Right atrium auricular region (tissue), 2 donors: ENCODE data around the gene AACS. TPM values are rescaled to one million over a fixed set of nuclear protein-coding genes. Genes with fewer than 3 reads are reported as not detected.
"Not testable (repeated sequence)": the region's sequence is repeated elsewhere in the genome, so short reads cannot be mapped to it uniquely, and the experiment has no call there.

Experiments
- DNase-seq: peaks from one replicate; pipeline ENCODE4 v3.0.0-alpha.2; 2019; ENCODE audit warnings: low spot score
- H3K27ac ChIP-seq, 2 donors: fragments of 200-600 bp; sonication (generic); 1 replicate in 1 of 2; 2 replicates in 1 of 2; pipeline ENCODE4 v1.5.1; 2016 to 2019
- H3K27me3 ChIP-seq, 2 donors: fragments of 200-600 bp; sonication (generic); one replicate each; pipeline versions ENCODE4 v1.5.1 to v1.6.0; 2017 to 2019
- H3K36me3 ChIP-seq: fragments of 200-600 bp; sonication (generic); one replicate; pipeline ENCODE4 v1.5.1; 2016
- H3K4me1 ChIP-seq, 2 donors: fragments of 200-600 bp; sonication (generic); one replicate each; pipeline versions ENCODE4 v1.5.1 to v1.6.0; 2017 to 2019
- H3K4me3 ChIP-seq, 2 donors: fragments of 200-600 bp; sonication (generic); 1 replicate in 1 of 2; 2 replicates in 1 of 2; pipeline ENCODE4 v1.5.1; 2017 to 2019; ENCODE audit warnings: mild to moderate bottlenecking in 1 of 2, moderate library complexity in 1 of 2
- H3K9me3 ChIP-seq, 2 donors: fragments of 200-600 bp; sonication (generic); one replicate each; pipeline ENCODE4 v1.5.1; 2019
- total RNA-seq, 2 donors: library from RNA; depleted of rRNA; stranded (reverse); fragments of >200 nt; gene quantifications; one replicate each; pipeline ENCODE4 v1.1.0, GENCODE V29; 2016
- TF ChIP-seq, protein P1 (sequence below), 2 donors: fragments of 200-600 bp; sonication (generic); IDR thresholded peaks; one replicate each; pipeline ENCODE4 v1.5.1; 2019; ENCODE audit warnings: antibody characterized with exemption in 2 of 2

Gene AACS
- total RNA-seq, 2 donors from 2014 or later: 7.4 to 11.7 TPM

DNA sequence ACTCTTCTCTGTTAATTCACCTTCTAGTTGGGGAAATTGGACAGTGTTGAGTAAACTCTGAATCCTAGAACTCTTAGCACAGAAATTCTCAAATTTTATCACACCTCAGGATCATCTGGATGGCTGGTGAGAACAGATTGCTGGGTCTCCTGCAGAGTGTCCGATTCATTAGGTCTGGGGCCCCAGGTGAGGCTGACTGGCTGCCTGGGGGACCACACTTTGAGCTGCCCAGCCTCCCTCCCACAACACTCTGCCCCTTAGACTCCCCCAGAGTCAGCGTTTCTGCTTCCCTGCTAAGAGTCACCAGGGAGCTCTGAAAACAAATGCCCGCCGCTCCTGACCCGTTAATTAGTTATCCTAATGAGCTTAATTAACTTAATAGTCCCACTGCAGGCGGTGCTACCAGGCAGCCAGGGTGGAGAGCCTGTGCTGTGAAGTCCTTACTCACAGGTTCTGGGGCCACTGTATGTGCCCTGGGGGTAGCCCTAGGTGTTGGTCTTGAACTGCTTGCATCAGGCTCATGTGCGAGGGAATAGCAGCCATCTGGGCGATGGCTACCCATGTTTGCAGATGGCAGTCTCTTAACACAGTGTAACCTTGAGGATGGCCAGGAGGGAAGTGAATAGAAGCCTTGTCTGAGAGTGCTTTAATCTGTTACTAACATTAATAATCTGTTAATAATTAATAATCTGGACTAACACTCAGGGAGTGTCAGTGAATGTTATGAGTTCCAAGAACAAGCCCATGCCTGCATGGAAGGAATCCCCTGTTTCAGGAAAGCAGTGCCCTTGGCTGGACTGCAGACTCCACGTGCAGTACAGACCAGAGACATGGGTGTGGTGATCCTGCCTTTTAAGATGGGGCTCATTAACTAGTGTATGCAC is 35.6 kb downstream of the AACS start:
- Histone ChIP-seq H3K9me3 (no peaks in the 10 kb centered on the region), H3K27ac (no peak overlapping the region), H3K4me1 (no peaks in the 10 kb centered on the region), H3K4me3 (no peak overlapping the region), H3K27me3 (no peaks in the 10 kb centered on the region), H3K36me3 (peaks cover 21% of the 10 kb centered on the region)
- no peak for DNase-seq
- TF ChIP-seq, protein P1, sequence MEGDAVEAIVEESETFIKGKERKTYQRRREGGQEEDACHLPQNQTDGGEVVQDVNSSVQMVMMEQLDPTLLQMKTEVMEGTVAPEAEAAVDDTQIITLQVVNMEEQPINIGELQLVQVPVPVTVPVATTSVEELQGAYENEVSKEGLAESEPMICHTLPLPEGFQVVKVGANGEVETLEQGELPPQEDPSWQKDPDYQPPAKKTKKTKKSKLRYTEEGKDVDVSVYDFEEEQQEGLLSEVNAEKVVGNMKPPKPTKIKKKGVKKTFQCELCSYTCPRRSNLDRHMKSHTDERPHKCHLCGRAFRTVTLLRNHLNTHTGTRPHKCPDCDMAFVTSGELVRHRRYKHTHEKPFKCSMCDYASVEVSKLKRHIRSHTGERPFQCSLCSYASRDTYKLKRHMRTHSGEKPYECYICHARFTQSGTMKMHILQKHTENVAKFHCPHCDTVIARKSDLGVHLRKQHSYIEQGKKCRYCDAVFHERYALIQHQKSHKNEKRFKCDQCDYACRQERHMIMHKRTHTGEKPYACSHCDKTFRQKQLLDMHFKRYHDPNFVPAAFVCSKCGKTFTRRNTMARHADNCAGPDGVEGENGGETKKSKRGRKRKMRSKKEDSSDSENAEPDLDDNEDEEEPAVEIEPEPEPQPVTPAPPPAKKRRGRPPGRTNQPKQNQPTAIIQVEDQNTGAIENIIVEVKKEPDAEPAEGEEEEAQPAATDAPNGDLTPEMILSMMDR (IDR thresholded peaks at IDR 0.05): no peak

DNA sequence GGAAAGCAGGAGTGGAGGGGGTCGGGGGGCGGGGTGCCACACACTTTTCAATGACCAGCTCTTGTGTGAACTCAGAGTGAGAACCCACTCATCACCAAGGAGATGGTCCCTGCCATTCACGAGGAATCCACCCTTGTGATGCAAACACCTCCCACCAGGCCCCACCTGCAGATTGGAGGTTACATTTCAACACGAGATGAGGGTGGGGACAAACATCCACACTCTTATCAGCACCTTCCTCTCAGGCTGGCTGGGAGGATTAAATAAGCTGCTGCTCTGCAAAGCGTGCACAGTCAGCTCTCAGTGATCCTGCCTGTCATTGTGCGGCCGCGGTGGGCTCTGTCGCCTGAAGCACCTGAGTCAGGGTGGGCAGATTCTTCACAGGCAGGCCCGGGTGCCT is 39.7 kb downstream of the AACS start:
- H3K9me3 ChIP-seq: no peaks in the 10 kb centered on the region
- no peaks in the 10 kb centered on the region for H3K27me3 ChIP-seq
- H3K27ac ChIP-seq: no peak overlapping the region
- no peaks in the 10 kb centered on the region for H3K4me1 ChIP-seq
- no peak overlapping the region for H3K4me3 ChIP-seq
- H3K36me3 ChIP-seq: peaks cover 39% of the 10 kb centered on the region
- TF ChIP-seq, protein P1 (IDR thresholded peaks at IDR 0.05): no peak
- no peak for DNase-seq

DNA sequence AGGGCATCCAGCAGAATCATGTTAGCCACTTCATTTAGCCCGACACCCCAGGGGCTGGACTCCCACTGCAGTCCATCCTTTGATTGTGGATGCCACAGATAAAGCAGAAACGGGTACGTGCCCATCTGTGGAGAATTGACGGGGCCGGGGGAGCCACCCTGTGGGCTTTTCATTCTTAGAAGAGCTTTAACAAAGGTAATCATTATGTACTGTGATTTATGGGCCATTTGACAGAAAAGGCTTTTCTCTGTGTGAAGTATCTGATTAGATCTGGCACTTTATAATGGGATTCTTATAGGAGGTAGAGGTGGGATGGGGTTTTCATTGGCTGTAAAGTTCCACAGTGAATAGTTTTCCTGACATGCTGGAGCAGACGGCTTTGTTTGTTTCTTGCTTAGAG is 40.4 kb downstream of the AACS start:
- Histone ChIP-seq H3K36me3 (peaks cover 39% of the 10 kb centered on the region), H3K9me3 (no peaks in the 10 kb centered on the region), H3K4me1 (no peaks in the 10 kb centered on the region), H3K27me3 (no peaks in the 10 kb centered on the region), H3K27ac (no peak overlapping the region), H3K4me3 (no peak overlapping the region)
- no peak for DNase-seq
- TF ChIP-seq, protein P1 (IDR thresholded peaks at IDR 0.05): no peak

DNA sequence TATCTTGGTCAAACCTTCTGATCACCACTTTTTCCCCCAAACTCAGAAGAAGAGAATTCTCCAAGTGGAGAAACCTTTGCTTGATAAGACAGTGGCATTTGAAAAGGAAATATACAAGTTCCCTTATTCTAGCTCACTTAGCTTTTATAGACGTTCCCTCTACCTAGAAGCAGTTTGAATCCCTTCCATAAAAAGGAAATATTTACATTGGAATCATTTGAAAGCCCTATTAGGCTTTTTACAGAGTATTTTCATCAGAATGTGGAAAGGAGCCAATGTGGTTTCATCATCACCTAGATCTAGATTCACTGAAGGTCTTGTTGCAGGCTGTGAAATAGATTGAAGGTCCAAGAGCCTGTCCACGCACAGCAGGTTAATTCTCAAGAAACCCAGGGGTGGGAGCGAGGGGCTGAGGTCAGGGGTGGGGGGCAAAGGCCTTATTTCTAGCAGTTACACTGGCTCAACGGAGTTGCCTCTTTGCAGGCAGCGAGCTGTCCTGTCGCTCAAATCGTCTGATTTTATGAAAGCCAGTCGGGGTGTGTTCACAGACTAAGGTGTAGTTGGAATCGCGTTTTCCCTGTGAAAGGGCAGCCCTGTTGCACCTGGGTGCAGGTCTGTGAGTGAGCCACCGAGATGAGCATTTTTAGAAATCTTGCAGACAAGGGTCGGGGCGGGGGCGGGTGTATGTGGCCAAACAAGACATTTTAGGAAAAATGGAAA is 45.6 kb downstream of the AACS start:
- H3K27me3 ChIP-seq: no peaks in the 10 kb centered on the region
- H3K9me3 ChIP-seq: no peaks in the 10 kb centered on the region
- no peak overlapping the region for H3K4me3 ChIP-seq
- H3K36me3 ChIP-seq: peaks cover 18% of the 10 kb centered on the region
- TF ChIP-seq, protein P1 (IDR thresholded peaks at IDR 0.05): no peak
- no peak for DNase-seq
- H3K27ac ChIP-seq: no peak overlapping the region
- no peaks in the 10 kb centered on the region for H3K4me1 ChIP-seq

DNA sequence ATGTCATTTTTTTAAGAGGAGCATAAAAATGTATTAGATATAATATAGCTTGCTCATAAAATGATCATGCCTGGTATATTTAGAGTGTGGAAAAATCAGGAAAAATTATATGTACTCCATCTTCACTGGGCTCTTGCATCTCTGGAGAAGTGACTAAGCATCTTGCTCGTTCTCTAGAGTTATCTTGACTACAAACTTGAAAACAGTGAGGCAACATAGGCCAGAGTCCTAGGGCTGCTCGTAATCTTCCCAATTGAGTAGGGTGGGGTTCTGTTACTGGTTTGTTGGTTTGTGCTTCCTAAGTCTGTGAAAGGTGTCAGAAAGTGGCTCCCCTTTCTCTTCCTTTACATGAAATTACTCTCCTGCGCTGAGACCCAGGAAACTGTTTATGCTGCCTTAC is 46.2 kb downstream of the AACS start:
- peaks cover 18% of the 10 kb centered on the region for H3K36me3 ChIP-seq
- TF ChIP-seq, protein P1 (IDR thresholded peaks at IDR 0.05): no peak

DNA sequence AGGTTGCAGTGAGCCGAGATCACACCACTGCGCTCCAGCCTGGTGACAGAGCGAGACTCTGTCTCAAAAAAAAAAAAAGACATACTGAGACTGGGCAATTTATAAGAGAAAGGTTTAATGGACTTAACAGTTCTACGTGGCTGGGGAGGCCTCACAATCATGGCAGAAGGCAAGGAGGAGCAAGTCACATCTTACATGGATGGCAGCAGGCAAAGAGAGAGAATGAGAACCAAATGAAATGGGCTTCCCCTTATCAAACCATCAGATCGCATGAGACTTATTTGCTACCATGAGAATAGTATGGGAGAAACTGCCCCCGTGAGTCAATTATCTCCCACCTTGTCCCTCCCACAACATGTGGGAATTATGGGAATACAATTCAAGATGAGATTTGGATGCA is 47.4 kb downstream of the AACS start:
- not testable (repeated sequence) for H3K27me3 ChIP-seq, DNase-seq

More for the DNA sequence above, 46.2 kb downstream of the AACS start:
- H3K27me3 ChIP-seq: no peaks in the 10 kb centered on the region
- no peak overlapping the region for H3K27ac ChIP-seq
- no peak overlapping the region for H3K4me3 ChIP-seq
- no peaks in the 10 kb centered on the region for H3K4me1 ChIP-seq
- DNase-seq: no peak
- H3K9me3 ChIP-seq: no peaks in the 10 kb centered on the region

More for the DNA sequence above, 47.4 kb downstream of the AACS start:
- not testable (repeated sequence) for H3K4me1 ChIP-seq, H3K27ac ChIP-seq, H3K9me3 ChIP-seq, H3K4me3 ChIP-seq
- H3K36me3 ChIP-seq: peaks cover 10% of the 10 kb centered on the region
